GM18526 (cell line): ENCODE results near the gene ATF6B.

Source experiments
- POLR2A ChIP-seq: IDR thresholded peaks from 3 replicates; pipeline ENCODE4 v1.6.1; 2011; ENCODE audit not compliant: insufficient read length; ENCODE audit errors: extremely low read depth

ATF6B gene

DNA sequence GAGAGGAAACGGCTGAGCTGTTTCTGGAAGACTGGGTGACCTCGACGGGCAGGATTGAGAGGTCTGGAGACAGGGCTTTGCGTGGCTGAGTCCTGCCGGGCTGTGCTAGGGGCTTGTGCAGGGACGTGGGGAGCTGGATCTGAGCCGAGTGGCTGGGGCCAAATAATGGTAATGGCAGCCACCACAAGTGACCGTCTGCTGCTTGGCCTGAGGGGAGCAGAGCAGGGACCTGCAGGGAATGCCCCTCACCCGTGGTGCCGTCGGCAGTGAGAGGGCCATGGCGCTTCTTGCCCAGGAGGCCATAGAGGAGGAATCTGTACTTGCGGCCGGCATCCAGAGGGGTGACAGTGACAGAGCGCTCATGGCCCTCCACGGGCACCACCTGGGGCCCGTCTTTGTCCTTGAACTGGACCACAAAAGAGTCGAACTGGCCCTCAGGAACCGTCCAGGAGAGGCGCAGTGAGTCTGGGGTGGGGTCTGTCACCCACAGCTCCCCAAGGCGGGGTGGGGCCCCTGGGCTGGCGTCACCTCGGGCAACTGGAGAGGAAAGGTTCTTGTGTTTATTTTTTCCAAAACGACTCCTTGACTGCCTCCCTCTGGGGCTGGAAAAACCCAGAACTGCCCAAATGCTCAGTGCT lies 58.0 kb downstream of the ATF6B start:
- no peak for TF ChIP-seq POLR2A

DNA sequence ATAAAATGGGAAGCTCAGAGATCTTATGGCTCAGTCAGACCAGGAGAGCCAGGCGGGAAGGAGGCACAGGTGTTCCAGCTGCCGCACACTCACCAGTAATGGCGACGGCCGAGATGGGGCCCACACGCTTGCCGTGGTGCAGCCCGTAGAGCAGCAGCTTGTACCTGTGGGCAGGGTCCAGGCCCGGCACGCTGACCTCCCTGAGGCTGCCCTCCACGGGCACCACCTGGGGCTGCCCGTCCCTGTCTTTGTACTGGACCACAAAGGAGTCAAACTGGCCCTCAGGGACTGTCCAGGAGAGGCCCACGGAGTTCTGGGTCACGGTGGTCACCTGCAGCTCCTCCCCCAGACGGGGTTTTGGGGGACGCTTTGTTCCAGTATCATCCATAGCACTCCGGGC lies 58.6 kb downstream of the ATF6B start:
- no peak for TF ChIP-seq POLR2A

DNA sequence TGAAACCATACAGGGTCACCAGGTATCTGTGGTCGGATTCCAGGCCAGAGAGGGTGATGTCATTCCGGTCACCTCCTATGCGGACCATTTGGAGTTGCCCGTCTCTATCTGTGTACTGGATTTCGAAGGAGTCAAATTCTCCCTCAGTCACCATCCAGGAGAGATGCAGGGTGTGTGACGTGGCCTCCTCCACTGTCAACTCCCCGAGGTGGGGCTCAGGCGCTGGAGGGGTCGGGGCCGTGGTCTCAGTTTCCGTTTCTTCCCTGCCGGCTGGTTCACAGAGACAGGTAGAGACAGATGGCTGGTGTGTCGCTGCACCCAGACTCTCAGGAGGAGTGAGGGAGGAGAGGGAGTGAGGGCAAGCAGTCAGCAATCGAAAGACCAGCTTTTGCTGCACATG lies 59.2 kb downstream of the ATF6B start:
- no peak for TF ChIP-seq POLR2A
